HEK293 (cell line): ENCODE measurements around the gene PPP2CA.
A peak's percentile ranks its signal among the peaks of the same experiment; 100 is the strongest.

Experiments
- CTCF ChIA-PET: fragments of 350-600 bp; formaldehyde crosslinking; extraction: SDS; loops from one replicate; lab custom pipeline; 2021; ENCODE audit warnings: antibody characterized with exemption; lab: Yijun Ruan, JAX
- POLR2A ChIA-PET: fragments of 300-600 bp; formaldehyde crosslinking; extraction: SDS; loops from one replicate; lab custom pipeline; 2020; ENCODE audit warnings: antibody characterized with exemption, inconsistent platforms; lab: Yijun Ruan, JAX
- H3K27ac ChIP-seq: fragments of 200-500 bp; sonication (Bioruptor generic); 2 replicates; pipeline ENCODE4 v1.5.1; 2014; ENCODE audit warnings: low read depth, low read length, control low read depth, inconsistent platforms; ENCODE audit errors: extremely low read depth
- H3K36me3 ChIP-seq, 2 experiments: fragments of 200-500 bp in 1 of 2; sonication (Bioruptor generic) in 1 of 2; 1 replicate in 1 of 2; 2 replicates in 1 of 2; pipeline ENCODE4 v1.5.1; 2014 to 2017; ENCODE audit warnings: inconsistent platforms in 2 of 2, low read length in 2 of 2; ENCODE audit not compliant: control insufficient read depth in 2 of 2, insufficient read depth in 1 of 2
- H3K4me1 ChIP-seq: fragments of 200-500 bp; sonication (Bioruptor generic); 2 replicates; pipeline ENCODE4 v1.5.1; 2014; ENCODE audit warnings: mild to moderate bottlenecking, low read length, inconsistent platforms; ENCODE audit not compliant: control insufficient read depth, insufficient read depth
- H3K4me3 ChIP-seq: 2 replicates; pipeline ENCODE4 v1.5.1; 2011; ENCODE audit warnings: low read depth, mild to moderate bottlenecking, control low read depth, low read length, moderate library complexity
- H3K9me3 ChIP-seq: fragments of 200-500 bp; sonication (Bioruptor generic); 2 replicates; pipeline ENCODE4 v1.5.1; 2014; ENCODE audit warnings: low read depth, low read length, inconsistent platforms; ENCODE audit not compliant: control insufficient read depth, insufficient read depth
- HOXD13 ChIP-seq: sonication (generic); formaldehyde crosslinking; IDR thresholded peaks from 2 replicates; pipeline ENCODE4 v1.8.0; 2022; ENCODE audit warnings: missing genetic modification reagents, borderline replicate concordance
- MYNN ChIP-seq: fragments of 450-650 bp; formaldehyde crosslinking; IDR thresholded peaks from 2 replicates; pipeline ENCODE4 v1.5.1; 2016; ENCODE audit warnings: missing biosample characterization, missing genetic modification characterization, borderline replicate concordance
- REPIN1 ChIP-seq: fragments of 450-650 bp; formaldehyde crosslinking; IDR thresholded peaks from 2 replicates; pipeline ENCODE4 v1.5.1; 2017; ENCODE audit warnings: missing biosample characterization, missing genetic modification characterization, low read depth
- SP7 ChIP-seq: fragments of 450-650 bp; formaldehyde crosslinking; IDR thresholded peaks from 2 replicates; pipeline ENCODE4 v1.5.1; 2016; ENCODE audit warnings: missing biosample characterization, missing genetic modification characterization
- TCF7L2 ChIP-seq: IDR thresholded peaks from 2 replicates; pipeline ENCODE4 v1.6.1; 2011; ENCODE audit warnings: low read depth, mild to moderate bottlenecking, inconsistent platforms, low read length, moderate library complexity, borderline replicate concordance
- ZBTB17 ChIP-seq: fragments of 450-650 bp; formaldehyde crosslinking; IDR thresholded peaks from 2 replicates; pipeline ENCODE4 v1.5.1; 2016; ENCODE audit warnings: missing biosample characterization, missing genetic modification characterization
- ZBTB48 ChIP-seq: fragments of 450-650 bp; formaldehyde crosslinking; IDR thresholded peaks from 2 replicates; pipeline ENCODE4 v1.5.1; 2016; ENCODE audit warnings: missing biosample characterization, missing genetic modification characterization
- ZFP69B ChIP-seq: fragments of 450-650 bp; formaldehyde crosslinking; IDR thresholded peaks from 2 replicates; pipeline ENCODE4 v1.5.1; 2016; ENCODE audit warnings: missing biosample characterization, missing genetic modification characterization
- ZIC2 ChIP-seq: fragments of 450-650 bp; formaldehyde crosslinking; IDR thresholded peaks from 2 replicates; pipeline ENCODE4 v1.5.1; 2016; ENCODE audit warnings: missing biosample characterization, missing genetic modification characterization
- ZNF114 ChIP-seq: fragments of 450-650 bp; formaldehyde crosslinking; IDR thresholded peaks from 2 replicates; pipeline ENCODE4 v1.5.0; 2017; ENCODE audit warnings: missing biosample characterization, missing genetic modification characterization
- ZNF133 ChIP-seq: fragments of 450-650 bp; formaldehyde crosslinking; IDR thresholded peaks from 2 replicates; pipeline ENCODE4 v1.5.1; 2016; ENCODE audit warnings: missing biosample characterization, missing genetic modification characterization
- ZNF138 ChIP-seq: fragments of 450-650 bp; formaldehyde crosslinking; IDR thresholded peaks from 2 replicates; pipeline ENCODE4 v1.5.1; 2016; ENCODE audit warnings: missing biosample characterization, missing genetic modification characterization, borderline replicate concordance
- ZNF24 ChIP-seq: fragments of 450-650 bp; formaldehyde crosslinking; IDR thresholded peaks from 2 replicates; pipeline ENCODE4 v1.5.1; 2016; ENCODE audit warnings: missing biosample characterization, missing genetic modification characterization
- ZNF501 ChIP-seq: fragments of 450-650 bp; formaldehyde crosslinking; IDR thresholded peaks from 2 replicates; pipeline ENCODE4 v1.5.1; 2016; ENCODE audit warnings: missing biosample characterization, missing genetic modification characterization
- ZNF664 ChIP-seq: fragments of 450-650 bp; formaldehyde crosslinking; IDR thresholded peaks from 2 replicates; pipeline ENCODE4 v1.5.1; 2016; ENCODE audit warnings: missing biosample characterization, missing genetic modification characterization
- ZNF843 ChIP-seq: fragments of 450-650 bp; formaldehyde crosslinking; IDR thresholded peaks from 2 replicates; pipeline ENCODE4 v1.5.1; 2016; ENCODE audit warnings: missing biosample characterization, missing genetic modification characterization
- ZXDB ChIP-seq: fragments of 450-650 bp; formaldehyde crosslinking; IDR thresholded peaks from 2 replicates; pipeline ENCODE4 v1.5.1; 2016; ENCODE audit warnings: missing biosample characterization, missing genetic modification characterization
- TF ChIP-seq, protein P1 (sequence below): fragments of 450-650 bp; formaldehyde crosslinking; IDR thresholded peaks from 2 replicates; pipeline ENCODE4 v1.5.1; 2016; ENCODE audit warnings: missing biosample characterization, missing genetic modification characterization
- TF ChIP-seq, protein P2 (sequence below): fragments of 450-650 bp; IDR thresholded peaks from 2 replicates; pipeline ENCODE4 v1.5.1; 2018; ENCODE audit warnings: missing biosample characterization, missing genetic modification characterization
- TF ChIP-seq, protein P3 (sequence below): fragments of 450-650 bp; formaldehyde crosslinking; IDR thresholded peaks from 2 replicates; pipeline ENCODE4 v1.5.1; 2016; ENCODE audit warnings: missing biosample characterization, missing genetic modification characterization
- TF ChIP-seq, protein P4 (sequence below): fragments of 450-650 bp; formaldehyde crosslinking; IDR thresholded peaks from 2 replicates; pipeline ENCODE4 v1.5.1; 2016; ENCODE audit warnings: missing biosample characterization, missing genetic modification characterization
- TF ChIP-seq, protein P5 (sequence below): fragments of 450-650 bp; formaldehyde crosslinking; IDR thresholded peaks from 2 replicates; pipeline ENCODE4 v1.5.1; 2016; ENCODE audit warnings: missing biosample characterization, missing genetic modification characterization

PPP2CA gene

DNA sequence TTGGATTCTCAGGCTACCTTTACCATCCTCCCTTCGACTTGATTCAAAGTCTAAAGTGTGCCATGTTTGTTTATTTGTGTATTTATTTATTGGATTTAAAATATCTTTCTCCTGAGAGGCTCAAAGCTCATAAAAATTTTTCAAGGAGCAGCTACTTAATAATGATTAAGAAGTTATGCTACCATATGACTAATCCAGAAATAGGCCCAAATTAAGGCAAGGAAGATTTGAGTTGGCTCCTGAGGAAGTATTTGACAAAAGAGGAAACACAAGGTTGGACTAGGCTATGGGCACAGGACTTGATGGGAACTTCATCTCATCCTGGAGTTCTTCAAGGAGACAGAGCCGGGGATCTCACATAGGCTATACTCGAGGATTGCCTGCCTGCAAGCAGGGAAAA, 22.4 kb upstream of the PPP2CA start:
- H3K27ac ChIP-seq: no peak overlapping the region
- ChIA-PET CTCF (interaction anchor here (0.9 to 1.1 kb wide), 3 partner anchors 54 to 208 kb away, joined by 3 to 6 read pairs (median 3); no protein-coding TSS in a partner anchor), POLR2A (interaction anchor here (0.6 to 2.6 kb wide), 2 partner anchors 22 to 728 kb away, joined by 3 to 14 read pairs; partner anchors contain the start of gene PPP2CA)
- H3K9me3 ChIP-seq: no peaks in the 10 kb centered on the region
- H3K4me3 ChIP-seq: no peak overlapping the region
- no peaks in the 10 kb centered on the region for H3K4me1 ChIP-seq
- TF ChIP-seq REPIN1 (tag by site-specific recombination) (no peak), ZNF133 (tag by site-specific recombination) (no peak), ZNF114 (tag by site-specific recombination) (no peak), ZNF24 (tag by site-specific recombination) (no peak), HOXD13 (CRISPR knock-in tag) (no peak), ZNF138 (no peak), ZNF664 (tag by site-specific recombination) (no peak), ZNF501 (no peak), ZXDB (tag by site-specific recombination) (no peak), ZNF843 (tag by site-specific recombination) (no peak)
- TF ChIP-seq, protein P1, sequence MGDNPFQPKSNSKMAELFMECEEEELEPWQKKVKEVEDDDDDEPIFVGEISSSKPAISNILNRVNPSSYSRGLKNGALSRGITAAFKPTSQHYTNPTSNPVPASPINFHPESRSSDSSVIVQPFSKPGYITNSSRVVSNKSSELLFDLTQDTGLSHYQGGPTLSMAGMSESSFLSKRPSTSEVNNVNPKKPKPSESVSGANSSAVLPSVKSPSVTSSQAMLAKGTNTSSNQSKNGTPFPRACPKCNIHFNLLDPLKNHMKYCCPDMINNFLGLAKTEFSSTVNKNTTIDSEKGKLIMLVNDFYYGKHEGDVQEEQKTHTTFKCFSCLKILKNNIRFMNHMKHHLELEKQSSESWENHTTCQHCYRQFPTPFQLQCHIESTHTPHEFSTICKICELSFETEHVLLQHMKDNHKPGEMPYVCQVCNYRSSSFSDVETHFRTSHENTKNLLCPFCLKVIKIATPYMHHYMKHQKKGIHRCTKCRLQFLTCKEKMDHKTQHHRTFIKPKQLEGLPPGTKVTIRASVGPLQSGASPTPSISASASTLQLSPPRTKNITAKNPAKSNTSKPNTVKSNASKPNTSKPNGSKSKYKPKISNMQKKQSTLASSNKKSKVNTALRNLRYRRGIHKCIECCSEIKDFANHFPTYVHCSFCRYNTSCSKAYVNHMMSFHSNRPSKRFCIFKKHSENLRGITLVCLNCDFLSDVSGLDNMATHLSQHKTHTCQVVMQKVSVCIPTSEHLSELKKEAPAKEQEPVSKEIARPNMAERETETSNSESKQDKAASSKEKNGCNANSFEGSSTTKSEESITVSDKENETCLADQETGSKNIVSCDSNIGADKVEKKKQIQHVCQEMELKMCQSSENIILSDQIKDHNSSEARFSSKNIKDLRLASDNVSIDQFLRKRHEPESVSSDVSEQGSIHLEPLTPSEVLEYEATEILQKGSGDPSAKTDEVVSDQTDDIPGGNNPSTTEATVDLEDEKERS (tag by site-specific recombination): no peak
- TF ChIP-seq, protein P2, sequence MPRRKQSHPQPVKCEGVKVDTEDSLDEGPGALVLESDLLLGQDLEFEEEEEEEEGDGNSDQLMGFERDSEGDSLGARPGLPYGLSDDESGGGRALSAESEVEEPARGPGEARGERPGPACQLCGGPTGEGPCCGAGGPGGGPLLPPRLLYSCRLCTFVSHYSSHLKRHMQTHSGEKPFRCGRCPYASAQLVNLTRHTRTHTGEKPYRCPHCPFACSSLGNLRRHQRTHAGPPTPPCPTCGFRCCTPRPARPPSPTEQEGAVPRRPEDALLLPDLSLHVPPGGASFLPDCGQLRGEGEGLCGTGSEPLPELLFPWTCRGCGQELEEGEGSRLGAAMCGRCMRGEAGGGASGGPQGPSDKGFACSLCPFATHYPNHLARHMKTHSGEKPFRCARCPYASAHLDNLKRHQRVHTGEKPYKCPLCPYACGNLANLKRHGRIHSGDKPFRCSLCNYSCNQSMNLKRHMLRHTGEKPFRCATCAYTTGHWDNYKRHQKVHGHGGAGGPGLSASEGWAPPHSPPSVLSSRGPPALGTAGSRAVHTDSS: no peak
- no peaks in the 10 kb centered on the region for H3K36me3 ChIP-seq

GRCh38 chr5:134247428-134248224, 21.8 kb upstream of the PPP2CA start:
- H3K4me3 ChIP-seq: no peak overlapping the region
- TF ChIP-seq, protein P3, sequence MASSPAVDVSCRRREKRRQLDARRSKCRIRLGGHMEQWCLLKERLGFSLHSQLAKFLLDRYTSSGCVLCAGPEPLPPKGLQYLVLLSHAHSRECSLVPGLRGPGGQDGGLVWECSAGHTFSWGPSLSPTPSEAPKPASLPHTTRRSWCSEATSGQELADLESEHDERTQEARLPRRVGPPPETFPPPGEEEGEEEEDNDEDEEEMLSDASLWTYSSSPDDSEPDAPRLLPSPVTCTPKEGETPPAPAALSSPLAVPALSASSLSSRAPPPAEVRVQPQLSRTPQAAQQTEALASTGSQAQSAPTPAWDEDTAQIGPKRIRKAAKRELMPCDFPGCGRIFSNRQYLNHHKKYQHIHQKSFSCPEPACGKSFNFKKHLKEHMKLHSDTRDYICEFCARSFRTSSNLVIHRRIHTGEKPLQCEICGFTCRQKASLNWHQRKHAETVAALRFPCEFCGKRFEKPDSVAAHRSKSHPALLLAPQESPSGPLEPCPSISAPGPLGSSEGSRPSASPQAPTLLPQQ: 0 out of 2 replicates have a peak, but pooled peaks have one; percentile 61
- TF ChIP-seq, protein P4, sequence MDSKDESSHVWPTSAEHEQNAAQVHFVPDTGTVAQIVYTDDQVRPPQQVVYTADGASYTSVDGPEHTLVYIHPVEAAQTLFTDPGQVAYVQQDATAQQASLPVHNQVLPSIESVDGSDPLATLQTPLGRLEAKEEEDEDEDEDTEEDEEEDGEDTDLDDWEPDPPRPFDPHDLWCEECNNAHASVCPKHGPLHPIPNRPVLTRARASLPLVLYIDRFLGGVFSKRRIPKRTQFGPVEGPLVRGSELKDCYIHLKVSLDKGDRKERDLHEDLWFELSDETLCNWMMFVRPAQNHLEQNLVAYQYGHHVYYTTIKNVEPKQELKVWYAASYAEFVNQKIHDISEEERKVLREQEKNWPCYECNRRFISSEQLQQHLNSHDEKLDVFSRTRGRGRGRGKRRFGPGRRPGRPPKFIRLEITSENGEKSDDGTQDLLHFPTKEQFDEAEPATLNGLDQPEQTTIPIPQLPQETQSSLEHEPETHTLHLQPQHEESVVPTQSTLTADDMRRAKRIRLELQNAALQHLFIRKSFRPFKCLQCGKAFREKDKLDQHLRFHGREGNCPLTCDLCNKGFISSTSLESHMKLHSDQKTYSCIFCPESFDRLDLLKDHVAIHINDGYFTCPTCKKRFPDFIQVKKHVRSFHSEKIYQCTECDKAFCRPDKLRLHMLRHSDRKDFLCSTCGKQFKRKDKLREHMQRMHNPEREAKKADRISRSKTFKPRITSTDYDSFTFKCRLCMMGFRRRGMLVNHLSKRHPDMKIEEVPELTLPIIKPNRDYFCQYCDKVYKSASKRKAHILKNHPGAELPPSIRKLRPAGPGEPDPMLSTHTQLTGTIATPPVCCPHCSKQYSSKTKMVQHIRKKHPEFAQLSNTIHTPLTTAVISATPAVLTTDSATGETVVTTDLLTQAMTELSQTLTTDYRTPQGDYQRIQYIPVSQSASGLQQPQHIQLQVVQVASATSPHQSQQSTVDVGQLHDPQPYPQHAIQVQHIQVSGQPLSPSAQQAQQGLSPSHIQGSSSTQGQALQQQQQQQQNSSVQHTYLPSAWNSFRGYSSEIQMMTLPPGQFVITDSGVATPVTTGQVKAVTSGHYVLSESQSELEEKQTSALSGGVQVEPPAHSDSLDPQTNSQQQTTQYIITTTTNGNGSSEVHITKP (tag by site-specific recombination): peak; percentile 40
- TF ChIP-seq MYNN (tag by site-specific recombination) (peak; percentile 77), ZIC2 (tag by site-specific recombination) (peak; percentile 16; the same call in 1 of the 2 replicates), ZBTB48 (peak; percentile 87), SP7 (0 out of 2 replicates have a peak, but pooled peaks have one; percentile 20), ZBTB17 (no peak), ZFP69B (0 out of 2 replicates have a peak, but pooled peaks have one; percentile 22), TCF7L2 (no peak)
- TF ChIP-seq, protein P5, sequence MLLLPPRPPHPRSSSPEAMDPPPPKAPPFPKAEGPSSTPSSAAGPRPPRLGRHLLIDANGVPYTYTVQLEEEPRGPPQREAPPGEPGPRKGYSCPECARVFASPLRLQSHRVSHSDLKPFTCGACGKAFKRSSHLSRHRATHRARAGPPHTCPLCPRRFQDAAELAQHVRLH (tag by site-specific recombination): no peak
- H3K4me1 ChIP-seq: no peaks in the 10 kb centered on the region
- ChIA-PET CTCF (interaction anchor here (0.6 to 1.2 kb wide), 5 partner anchors 11 to 208 kb away, joined by 3 to 6 read pairs (median 4); no protein-coding TSS in a partner anchor), POLR2A (interaction anchor here (0.6 to 2.6 kb wide), 2 partner anchors 17 to 22 kb away, joined by 4 to 14 read pairs; partner anchors contain the start of gene PPP2CA)
- H3K27ac ChIP-seq: no peak overlapping the region
- H3K36me3 ChIP-seq: no peaks in the 10 kb centered on the region
- H3K9me3 ChIP-seq: no peaks in the 10 kb centered on the region
